Thyroid gland (tissue), 4 donors: Measurements from ENCODE around the gene ST8SIA5.

Experiments
- CTCF ChIP-seq, 6 experiments: fragments of 200-600 bp in 3 of 6; fragments of 450-650 bp in 3 of 6; sonication (generic) in 3 of 6; IDR thresholded peaks; one replicate each; pipeline ENCODE4 v1.5.1; 2016 to 2019; ENCODE audit warnings: antibody characterized with exemption in 6 of 6, mild to moderate bottlenecking in 2 of 6, inconsistent platforms in 1 of 6, moderate library complexity in 1 of 6
- POLR2A ChIP-seq, 2 donors: fragments of 450-650 bp; IDR thresholded peaks; one replicate each; pipeline ENCODE4 v1.6.1; 2017; ENCODE audit warnings: antibody characterized with exemption in 2 of 2, mild to moderate bottlenecking in 2 of 2, moderate library complexity in 1 of 2

GRCh38 chr18:46722051-46722450 lies 34.8 kb downstream of the ST8SIA5 start:
- TF ChIP-seq CTCF (IDR thresholded peaks at IDR 0.05) (no peak), POLR2A (IDR thresholded peaks at IDR 0.05) (no peak)
